Loucy (cell line): ENCODE data around the gene STIM1.
A peak's percentile ranks its signal among the peaks of the same experiment; 100 is the strongest.

Experiments
- H2AFZ ChIP-seq: fragments of 200-600 bp; sonication (generic); 2 replicates; pipeline ENCODE4 v1.6.0; 2016; ENCODE audit warnings: antibody characterized with exemption, mild to moderate bottlenecking, low read length, moderate library complexity
- H3F3A ChIP-seq: fragments of 200-600 bp; 2 replicates; pipeline ENCODE4 v1.6.0; 2016; ENCODE audit warnings: antibody characterized with exemption, low read depth, mild to moderate bottlenecking
- H3K27me3 ChIP-seq: fragments of 200-600 bp; sonication (generic); 2 replicates; pipeline ENCODE4 v1.6.1; 2014; ENCODE audit warnings: low read length, mild to moderate bottlenecking; ENCODE audit not compliant: insufficient read depth, poor library complexity, severe bottlenecking
- H3K36me3 ChIP-seq: fragments of 200-600 bp; sonication (generic); 2 replicates; pipeline ENCODE4 v1.6.1; 2016; ENCODE audit warnings: low read length; ENCODE audit not compliant: insufficient read depth
- H3K4me1 ChIP-seq: fragments of 200-600 bp; sonication (generic); 2 replicates; pipeline ENCODE4 v1.5.1; 2014; ENCODE audit warnings: low read length, mild to moderate bottlenecking; ENCODE audit not compliant: insufficient read depth, poor library complexity, severe bottlenecking
- H3K4me2 ChIP-seq: fragments of 200-600 bp; sonication (generic); 2 replicates; pipeline ENCODE4 v1.6.0; 2014; ENCODE audit warnings: antibody characterized with exemption, low read length, low read depth, mild to moderate bottlenecking; ENCODE audit not compliant: poor library complexity, severe bottlenecking
- H3K4me3 ChIP-seq: fragments of 200-600 bp; sonication (generic); 2 replicates; pipeline ENCODE4 v1.5.1; 2014; ENCODE audit warnings: low read length, mild to moderate bottlenecking, mixed read lengths; ENCODE audit not compliant: poor library complexity, severe bottlenecking
- H3K79me2 ChIP-seq: fragments of 200-600 bp; sonication (generic); 2 replicates; pipeline ENCODE4 v1.6.1; 2014; ENCODE audit warnings: low read length; ENCODE audit not compliant: insufficient read depth
- H3K9ac ChIP-seq: fragments of 200-600 bp; sonication (generic); 2 replicates; pipeline ENCODE4 v1.6.0; 2014; ENCODE audit warnings: mild to moderate bottlenecking, low read depth, low read length, moderate library complexity; ENCODE audit not compliant: poor library complexity, severe bottlenecking
- H3K9me2 ChIP-seq: fragments of 200-600 bp; sonication (generic); replicated peaks from 2 replicates; pipeline ENCODE4 v1.6.1; 2016; ENCODE audit warnings: low read depth, low read length, mixed read lengths
- H3K9me3 ChIP-seq: fragments of 200-600 bp; sonication (generic); 2 replicates; pipeline ENCODE4 v1.6.1; 2014; ENCODE audit warnings: mild to moderate bottlenecking, antibody characterized with exemption, low read length, low read depth; ENCODE audit not compliant: insufficient read depth
- H4K20me1 ChIP-seq: fragments of 200-600 bp; sonication (generic); 2 replicates; pipeline ENCODE4 v1.6.0; 2014; ENCODE audit warnings: antibody characterized with exemption, low read length, mild to moderate bottlenecking; ENCODE audit not compliant: insufficient read depth, poor library complexity, severe bottlenecking
- EZH2phosphoT487 ChIP-seq: fragments of 200-600 bp; IDR thresholded peaks from 2 replicates; pipeline ENCODE4 v1.6.1; 2018; ENCODE audit warnings: antibody characterized with exemption, mild to moderate bottlenecking, moderate library complexity, borderline replicate concordance
- TF ChIP-seq, protein P1 (sequence below): fragments of 200-600 bp; sonication (generic); conservative IDR thresholded peaks from 2 replicates; pipeline ENCODE4 v1.5.1; 2014; ENCODE audit warnings: mild to moderate bottlenecking, antibody characterized with exemption, low read length

STIM1 gene

DNA sequence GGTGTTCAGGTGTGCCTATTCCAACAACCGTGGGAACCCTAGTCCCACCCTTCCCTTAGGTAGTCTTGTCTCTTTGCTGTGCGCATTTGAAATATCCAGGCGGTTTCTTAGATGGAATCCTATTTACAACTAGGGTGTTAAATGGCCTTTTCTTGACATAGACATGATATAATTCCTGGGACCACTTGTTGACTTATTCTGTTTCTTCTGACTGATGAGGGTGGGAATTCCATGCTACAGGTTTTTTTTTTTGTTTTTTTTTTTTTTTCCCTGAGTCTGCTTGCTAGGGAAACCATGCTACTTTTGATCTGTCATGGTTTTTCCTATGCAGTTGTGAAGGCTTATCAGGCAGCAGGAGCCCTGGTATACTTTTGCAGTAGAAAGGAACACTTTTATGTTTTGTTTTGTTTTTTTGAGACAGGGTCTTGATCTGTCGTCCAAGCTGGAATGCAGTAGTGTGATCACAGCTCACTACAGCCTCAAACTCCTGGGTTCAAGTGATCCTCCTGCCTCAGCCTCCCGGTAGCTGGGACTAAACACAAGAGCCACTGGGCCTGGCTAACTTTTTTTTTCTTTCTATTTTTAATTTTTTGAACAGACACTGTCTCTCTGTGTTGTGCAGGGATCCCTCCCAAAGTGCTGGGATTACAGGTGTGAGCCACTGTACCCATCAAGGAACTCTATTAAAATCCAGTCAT lies 1.5 kb downstream of the STIM1 start:
- H3K9me2 ChIP-seq, result no peaks in the 10 kb centered on the region
- H3K9me3 ChIP-seq, result no peaks in the 10 kb centered on the region
- H3K36me3 ChIP-seq, result no peaks in the 10 kb centered on the region
- peaks cover 37% of the 10 kb centered on the region for H4K20me1 ChIP-seq
- peak overlapping the region; percentile 92 for H3K4me2 ChIP-seq
- H3K27me3 ChIP-seq, result no peaks in the 10 kb centered on the region
- peaks cover 65% of the 10 kb centered on the region for H3K79me2 ChIP-seq
- H3K4me3 ChIP-seq, result peak overlapping the region; percentile 87
- H3K9ac ChIP-seq, result peak overlapping the region; percentile 80
- H3F3A ChIP-seq, result peaks cover 21% of the 10 kb centered on the region
- peaks cover 70% of the 10 kb centered on the region for H3K4me1 ChIP-seq
- no peak overlapping the region for H2AFZ ChIP-seq
- TF ChIP-seq EZH2phosphoT487, result no peak
- TF ChIP-seq, protein P1, sequence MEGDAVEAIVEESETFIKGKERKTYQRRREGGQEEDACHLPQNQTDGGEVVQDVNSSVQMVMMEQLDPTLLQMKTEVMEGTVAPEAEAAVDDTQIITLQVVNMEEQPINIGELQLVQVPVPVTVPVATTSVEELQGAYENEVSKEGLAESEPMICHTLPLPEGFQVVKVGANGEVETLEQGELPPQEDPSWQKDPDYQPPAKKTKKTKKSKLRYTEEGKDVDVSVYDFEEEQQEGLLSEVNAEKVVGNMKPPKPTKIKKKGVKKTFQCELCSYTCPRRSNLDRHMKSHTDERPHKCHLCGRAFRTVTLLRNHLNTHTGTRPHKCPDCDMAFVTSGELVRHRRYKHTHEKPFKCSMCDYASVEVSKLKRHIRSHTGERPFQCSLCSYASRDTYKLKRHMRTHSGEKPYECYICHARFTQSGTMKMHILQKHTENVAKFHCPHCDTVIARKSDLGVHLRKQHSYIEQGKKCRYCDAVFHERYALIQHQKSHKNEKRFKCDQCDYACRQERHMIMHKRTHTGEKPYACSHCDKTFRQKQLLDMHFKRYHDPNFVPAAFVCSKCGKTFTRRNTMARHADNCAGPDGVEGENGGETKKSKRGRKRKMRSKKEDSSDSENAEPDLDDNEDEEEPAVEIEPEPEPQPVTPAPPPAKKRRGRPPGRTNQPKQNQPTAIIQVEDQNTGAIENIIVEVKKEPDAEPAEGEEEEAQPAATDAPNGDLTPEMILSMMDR, result no peak

DNA sequence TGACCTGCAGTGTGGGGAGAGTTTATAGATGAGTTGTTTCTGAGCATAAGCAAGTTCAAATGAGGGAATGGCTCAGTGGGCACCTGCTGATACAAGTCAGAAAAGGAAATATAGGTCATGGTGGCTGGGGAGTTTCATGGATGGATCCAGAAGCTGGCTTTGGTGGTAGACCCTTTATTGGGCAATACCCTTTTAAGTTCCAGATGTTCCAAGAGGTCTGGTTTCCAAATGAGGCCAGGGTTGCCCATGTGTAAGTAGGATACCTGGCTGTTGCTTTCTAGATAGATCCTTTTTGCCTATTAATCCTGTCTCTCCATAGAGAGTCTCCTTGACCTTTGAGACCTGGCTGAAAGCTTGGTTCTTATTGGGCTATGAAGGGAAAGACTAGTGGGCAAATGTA lies 2.2 kb downstream of the STIM1 start:
- no peaks in the 10 kb centered on the region for H3K36me3 ChIP-seq
- H2AFZ ChIP-seq, result no peak overlapping the region
- no peaks in the 10 kb centered on the region for H3K9me3 ChIP-seq
- H3F3A ChIP-seq, result peaks cover 21% of the 10 kb centered on the region
- H3K4me1 ChIP-seq, result peaks cover 72% of the 10 kb centered on the region
- peak overlapping the region; percentile 80 for H3K9ac ChIP-seq
- TF ChIP-seq, protein P1, result no peak
- no peak for TF ChIP-seq EZH2phosphoT487
- peaks cover 71% of the 10 kb centered on the region for H3K79me2 ChIP-seq
- peaks cover 39% of the 10 kb centered on the region for H4K20me1 ChIP-seq
- peak overlapping the region; percentile 87 for H3K4me3 ChIP-seq
- H3K9me2 ChIP-seq, result no peaks in the 10 kb centered on the region
- peak overlapping the region; percentile 92 for H3K4me2 ChIP-seq
- H3K27me3 ChIP-seq, result no peaks in the 10 kb centered on the region

DNA sequence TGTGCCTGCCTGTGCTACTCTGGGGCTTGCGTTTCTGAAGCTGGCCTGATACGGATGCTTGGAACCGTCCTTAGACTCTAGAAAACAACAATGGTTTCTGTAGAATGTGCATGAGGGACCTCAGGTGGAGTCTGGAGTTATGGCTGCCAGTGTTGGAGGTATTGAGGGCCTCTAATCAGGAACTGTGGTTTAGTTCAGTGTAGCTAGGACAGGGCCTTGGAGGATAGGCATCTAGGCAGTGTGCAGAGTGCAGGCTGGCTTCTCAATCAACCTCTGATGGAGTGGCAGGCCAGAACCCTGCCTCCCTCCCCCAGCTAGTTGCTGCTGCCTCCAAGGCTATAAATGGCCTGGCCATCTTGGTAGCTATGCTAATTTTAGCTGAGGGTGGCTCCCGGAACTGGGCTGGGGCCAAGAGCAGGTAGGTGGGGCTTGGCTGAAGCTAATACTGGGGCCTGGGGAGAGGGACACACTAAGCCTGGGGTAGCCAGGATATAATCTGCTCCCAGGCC lies 4.0 kb downstream of the STIM1 start:
- Histone ChIP-seq H3K9ac (peak overlapping the region; percentile 80), H3K27me3 (no peaks in the 10 kb centered on the region), H3K4me2 (peak overlapping the region; percentile 92), H4K20me1 (peaks cover 49% of the 10 kb centered on the region), H3F3A (peaks cover 16% of the 10 kb centered on the region), H3K9me3 (no peaks in the 10 kb centered on the region), H3K4me1 (peaks cover 69% of the 10 kb centered on the region), H3K36me3 (no peaks in the 10 kb centered on the region), H3K4me3 (peak overlapping the region; percentile 87), H3K9me2 (no peaks in the 10 kb centered on the region), H3K79me2 (peaks cover 89% of the 10 kb centered on the region), H2AFZ (no peak overlapping the region)
- TF ChIP-seq EZH2phosphoT487, result no peak
- TF ChIP-seq, protein P1, result no peak
